ENCODE data around the gene SDS. TPM values are rescaled to one million over a fixed set of nuclear protein-coding genes. Genes with fewer than 3 reads are reported as not detected.

SDS gene
- total RNA-seq, 2 experiments from 2014 or later = not detected

DNA sequence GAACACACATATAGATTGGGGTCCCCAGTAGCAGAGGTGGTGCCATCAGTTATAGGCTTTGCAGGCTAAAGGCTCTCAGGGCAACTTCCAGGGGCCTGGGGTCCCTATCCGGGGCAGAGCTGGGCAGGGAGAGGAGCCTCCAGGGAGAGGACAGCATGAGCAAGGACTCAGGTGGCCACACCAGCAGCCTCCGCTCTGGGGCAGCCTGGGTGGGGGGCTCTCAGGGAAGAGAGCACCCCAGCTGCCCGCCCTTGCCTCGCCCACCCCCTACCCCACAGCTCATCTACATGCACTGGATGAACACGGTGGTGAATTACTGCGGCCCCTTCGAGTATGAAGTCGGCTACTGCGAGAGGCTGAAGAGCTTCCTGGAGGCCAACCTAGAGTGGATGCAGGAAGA, 31.3 kb downstream of the SDS start:
- no peaks in the 10 kb centered on the region for H4K20me1 ChIP-seq (ENCODE audit: insufficient read depth, low read length)
- peaks cover 3% of the 10 kb centered on the region for H3K4me1 ChIP-seq (ENCODE audit: insufficient read depth, low read length, poor library complexity, severe bottlenecking)
- H2AFZ ChIP-seq (ENCODE audit: low read length) = no peak overlapping the region
- no peak for DNase-seq (ENCODE audit: low spot score)
- no peak overlapping the region for H3K4me3 ChIP-seq (ENCODE audit: low read depth, low read length, poor library complexity, severe bottlenecking)
- H3K4me2 ChIP-seq (ENCODE audit: low read length) = no peak overlapping the region
- peaks cover 25% of the 10 kb centered on the region for H3K36me3 ChIP-seq (ENCODE audit: insufficient read depth, low read length)
- no peaks in the 10 kb centered on the region for H3K79me2 ChIP-seq (ENCODE audit: insufficient read depth, low read depth, low read length)
- TF ChIP-seq CTCF (conservative IDR thresholded peaks at IDR 0.05; ENCODE audit: low read length) = no peak
- TF ChIP-seq EZH2phosphoT487 (IDR thresholded peaks at IDR 0.05; ENCODE audit: borderline replicate concordance, low read depth, low read length) = no peak
- CTCF ChIA-PET (ENCODE audit: unreplicated experiment) = no interaction called here
- BruUV-seq (replicated peaks) = no TSS peak
- intact Hi-C loops (cut with micrococcal nuclease; ENCODE audit: unreplicated experiment) = no loop called here
- H3K9me3 ChIP-seq (ENCODE audit: low read length) = no peaks in the 10 kb centered on the region
- H3K27ac ChIP-seq (ENCODE audit: low read depth, low read length, poor library complexity, severe bottlenecking) = no peak overlapping the region
- POLR2A ChIA-PET = no interaction called here
- H3K9me2 ChIP-seq (ENCODE audit: insufficient read depth, low read length) = no peaks in the 10 kb centered on the region

- Histone ChIP-seq H3K4me1 (ENCODE audit: insufficient read depth, low read length, poor library complexity, severe bottlenecking) (peaks cover 3% of the 10 kb centered on the region), H4K20me1 (ENCODE audit: insufficient read depth, low read length) (no peaks in the 10 kb centered on the region), H2AFZ (ENCODE audit: low read length) (no peak overlapping the region), H3K9me3 (ENCODE audit: low read length) (no peaks in the 10 kb centered on the region), H3K4me3 (ENCODE audit: low read depth, low read length, poor library complexity, severe bottlenecking) (no peak overlapping the region), H3K27ac (ENCODE audit: low read depth, low read length, poor library complexity, severe bottlenecking) (no peak overlapping the region), H3K36me3 (ENCODE audit: insufficient read depth, low read length) (peaks cover 19% of the 10 kb centered on the region), H3K9me2 (ENCODE audit: insufficient read depth, low read length) (no peaks in the 10 kb centered on the region), H3K4me2 (ENCODE audit: low read length) (no peak overlapping the region), H3K79me2 (ENCODE audit: insufficient read depth, low read depth, low read length) (no peaks in the 10 kb centered on the region)
- intact Hi-C loops (cut with micrococcal nuclease; ENCODE audit: unreplicated experiment) = no loop called here
- POLR2A ChIA-PET = no interaction called here
- no TSS peak for BruUV-seq (replicated peaks)
- no peak for TF ChIP-seq CTCF (conservative IDR thresholded peaks at IDR 0.05; ENCODE audit: low read length)
- no peak for TF ChIP-seq EZH2phosphoT487 (IDR thresholded peaks at IDR 0.05; ENCODE audit: borderline replicate concordance, low read depth, low read length)
- no peak for DNase-seq (ENCODE audit: low spot score)
- CTCF ChIA-PET (ENCODE audit: unreplicated experiment) = no interaction called here
Observed at GRCh38 chr12:113371808-113372207, 31.9 kb downstream of the SDS start.

GRCh38 chr12:113370923-113371682, 32.6 kb downstream of the SDS start:
- Histone ChIP-seq H3K4me1 (ENCODE audit: insufficient read depth, low read length, poor library complexity, severe bottlenecking) (peaks cover 3% of the 10 kb centered on the region), H3K9me3 (ENCODE audit: low read length) (no peaks in the 10 kb centered on the region), H3K36me3 (ENCODE audit: insufficient read depth, low read length) (peaks cover 17% of the 10 kb centered on the region), H2AFZ (ENCODE audit: low read length) (no peak overlapping the region), H3K79me2 (ENCODE audit: insufficient read depth, low read depth, low read length) (no peaks in the 10 kb centered on the region), H3K4me2 (ENCODE audit: low read length) (no peak overlapping the region), H3K27ac (ENCODE audit: low read depth, low read length, poor library complexity, severe bottlenecking) (no peak overlapping the region), H4K20me1 (ENCODE audit: insufficient read depth, low read length) (no peaks in the 10 kb centered on the region), H3K4me3 (ENCODE audit: low read depth, low read length, poor library complexity, severe bottlenecking) (no peak overlapping the region), H3K9me2 (ENCODE audit: insufficient read depth, low read length) (no peaks in the 10 kb centered on the region)
- ChIA-PET CTCF (ENCODE audit: unreplicated experiment) (interaction anchor here (0.6 kb wide), 1 partner anchor 1830 kb away, joined by 3 read pairs; no protein-coding TSS in a partner anchor), POLR2A (no interaction called here)
- no TSS peak for BruUV-seq (replicated peaks)
- no peak for TF ChIP-seq EZH2phosphoT487 (IDR thresholded peaks at IDR 0.05; ENCODE audit: borderline replicate concordance, low read depth, low read length)
- TF ChIP-seq CTCF (conservative IDR thresholded peaks at IDR 0.05; ENCODE audit: low read length) = no peak
- intact Hi-C loops (cut with micrococcal nuclease; ENCODE audit: unreplicated experiment) = no loop called here
- DNase-seq (ENCODE audit: low spot score) = no peak
